Natural killer cell (primary cell): Measurements from ENCODE around the gene FBLN1. TPM values are rescaled to one million over a fixed set of nuclear protein-coding genes. Genes with fewer than 3 reads are reported as not detected.

Experiments used
- ATAC-seq, 3 donors: fragments of 150-1000 bp in 2 of 3; fragments of 200-7000 bp in 1 of 3; cut with Tn5 transposase; 1 replicate in 1 of 3; 2 replicates in 2 of 3; pipeline ENCODE4 v1.10.0; 2021; ENCODE audit warnings: mild to moderate bottlenecking in 2 of 3, moderate library complexity in 2 of 3
- DNase-seq, 2 donors: peaks; one replicate each; pipeline versions ENCODE4 v3.0.0 to v3.0.0-alpha.2; 2013 to 2021; ENCODE audit warnings: mixed read lengths in 1 of 2
- H3K27ac ChIP-seq: one replicate; pipeline ENCODE4 v1.5.1; 2013; ENCODE audit warnings: mild to moderate bottlenecking, low read length
- H3K27me3 ChIP-seq: one replicate; pipeline ENCODE4 v1.6.1; 2013; ENCODE audit warnings: low read length; ENCODE audit not compliant: control insufficient read depth, insufficient read depth
- H3K36me3 ChIP-seq: one replicate; pipeline ENCODE4 v1.6.1; 2013; ENCODE audit warnings: low read length; ENCODE audit not compliant: control insufficient read depth, insufficient read depth
- H3K4me1 ChIP-seq: one replicate; pipeline ENCODE4 v1.6.1; 2013; ENCODE audit warnings: low read length; ENCODE audit not compliant: control insufficient read depth, insufficient read depth
- H3K4me3 ChIP-seq: one replicate; pipeline ENCODE4 v1.5.1; 2013; ENCODE audit warnings: low read length
- H3K9me3 ChIP-seq: one replicate; pipeline ENCODE4 v1.6.1; 2013; ENCODE audit warnings: low read length; ENCODE audit not compliant: control insufficient read depth, insufficient read depth
- H3K27ac Mint-ChIP-seq, 2 donors: one replicate each; pipeline ENCODE4 v1.8.0; 2022; ENCODE audit warnings: mild to moderate bottlenecking in 2 of 2, mixed read lengths in 2 of 2, moderate library complexity in 1 of 2
- H3K27me3 Mint-ChIP-seq, 2 donors: one replicate each; pipeline ENCODE4 v1.8.0; 2022; ENCODE audit warnings: low read depth in 2 of 2, mixed read lengths in 2 of 2
- H3K36me3 Mint-ChIP-seq: one replicate; pipeline ENCODE4 v1.8.0; 2022; ENCODE audit warnings: mixed read lengths
- H3K4me1 Mint-ChIP-seq, 2 donors: one replicate each; pipeline ENCODE4 v1.8.0; 2022; ENCODE audit warnings: mixed read lengths in 2 of 2
- H3K4me3 Mint-ChIP-seq: one replicate; pipeline ENCODE4 v1.8.0; 2022; ENCODE audit warnings: mild to moderate bottlenecking, moderate library complexity, mixed read lengths
- H3K9me3 Mint-ChIP-seq, 2 donors: one replicate each; pipeline ENCODE4 v1.8.0; 2022; ENCODE audit warnings: mixed read lengths in 2 of 2
- CTCF ChIP-seq: fragments of 200-600 bp; IDR thresholded peaks from one replicate; pipeline ENCODE4 v1.8.0; 2022; ENCODE audit warnings: antibody characterized with exemption
- WGBS: methylation state at CpG from one replicate; pipeline ENCODE4 v1.1.7; 2013; ENCODE audit warnings: missing lambda C conversion rate; ENCODE audit not compliant: insufficient coverage; 5-methylcytosine and 5-hydroxymethylcytosine counted together
- intact Hi-C: fragments of 100-400 bp; cut with micrococcal nuclease; formaldehyde crosslinking; loops from one replicate; pipeline ENCODE4 v1.14.2; 2022
- total RNA-seq, 4 donors: library from RNA; stranded (reverse); fragments of 120-200 nt in 1 of 4; gene quantifications; one replicate each; pipeline versions ENCODE4 v1.2.3 to v1.2.4, GENCODE V29; 2013 to 2022

Gene FBLN1
- total RNA-seq, 3 donors from 2014 or later (not counting 1 experiment from before 2014, with no cell fraction given) = 0.58 TPM; not detected in 2

GRCh38 chr22:45527456-45527855 is 24.8 kb downstream of the FBLN1 start:
- no peak overlapping the region for H3K4me3 Mint-ChIP-seq
- Histone ChIP-seq H3K4me1 (no peaks in the 10 kb centered on the region), H3K27me3 (no peaks in the 10 kb centered on the region), H3K36me3 (no peaks in the 10 kb centered on the region), H3K4me3 (no peak overlapping the region), H3K27ac (no peak overlapping the region), H3K9me3 (no peaks in the 10 kb centered on the region)
- TF ChIP-seq CTCF = no peak
- WGBS = 89% methylated on average over 6 of the region's 6 CpGs
- no peaks in the 10 kb centered on the region for H3K27me3 Mint-ChIP-seq
- H3K4me1 Mint-ChIP-seq = no peaks in the 10 kb centered on the region
- ATAC-seq (no peak), DNase-seq (no peak)
- intact Hi-C loops = loop anchor here (5.0 kb wide), 1 partner anchor 50 kb away; no protein-coding TSS in a partner anchor
- H3K36me3 Mint-ChIP-seq = no peaks in the 10 kb centered on the region
- no peaks in the 10 kb centered on the region for H3K9me3 Mint-ChIP-seq
- no peak overlapping the region for H3K27ac Mint-ChIP-seq

GRCh38 chr22:45528046-45528445 is 25.4 kb downstream of the FBLN1 start:
- DNase-seq = no peak
- H3K27me3 Mint-ChIP-seq = no peaks in the 10 kb centered on the region
- H3K9me3 Mint-ChIP-seq = no peaks in the 10 kb centered on the region
- TF ChIP-seq CTCF = no peak
- no peak for ATAC-seq
- Histone ChIP-seq H3K27ac (no peak overlapping the region), H3K4me1 (no peaks in the 10 kb centered on the region), H3K36me3 (no peaks in the 10 kb centered on the region), H3K27me3 (no peaks in the 10 kb centered on the region), H3K9me3 (no peaks in the 10 kb centered on the region), H3K4me3 (no peak overlapping the region)
- intact Hi-C loops = loop anchor here (5.0 kb wide), 1 partner anchor 51 kb away; no protein-coding TSS in a partner anchor
- H3K27ac Mint-ChIP-seq = no peak overlapping the region
- 96% methylated on average over 9 of the region's 9 CpGs for WGBS
- H3K36me3 Mint-ChIP-seq = no peaks in the 10 kb centered on the region
- H3K4me1 Mint-ChIP-seq = no peaks in the 10 kb centered on the region
- H3K4me3 Mint-ChIP-seq = no peak overlapping the region

- H3K9me3 ChIP-seq = no peaks in the 10 kb centered on the region
- H3K27me3 Mint-ChIP-seq = no peaks in the 10 kb centered on the region
- 86% methylated on average over 11 of the region's 11 CpGs for WGBS
- no peaks in the 10 kb centered on the region for H3K4me1 ChIP-seq
- H3K27me3 ChIP-seq = no peaks in the 10 kb centered on the region
- intact Hi-C loops = loop anchor here (5.0 kb wide), 1 partner anchor 52 kb away; no protein-coding TSS in a partner anchor
- H3K27ac Mint-ChIP-seq = no peak overlapping the region
- H3K4me3 ChIP-seq = no peak overlapping the region
- H3K9me3 Mint-ChIP-seq = no peaks in the 10 kb centered on the region
- DNase-seq (no peak), ATAC-seq (no peak)
- no peaks in the 10 kb centered on the region for H3K36me3 Mint-ChIP-seq
- no peaks in the 10 kb centered on the region for H3K36me3 ChIP-seq
- H3K27ac ChIP-seq = no peak overlapping the region
- no peak for TF ChIP-seq CTCF
- no peak overlapping the region for H3K4me3 Mint-ChIP-seq
- no peaks in the 10 kb centered on the region for H3K4me1 Mint-ChIP-seq
Measured at GRCh38 chr22:45529105-45529504, 26.4 kb downstream of the FBLN1 start.

- Histone ChIP-seq H3K4me1 (no peaks in the 10 kb centered on the region), H3K36me3 (no peaks in the 10 kb centered on the region), H3K27me3 (no peaks in the 10 kb centered on the region), H3K4me3 (no peak overlapping the region), H3K9me3 (no peaks in the 10 kb centered on the region), H3K27ac (no peak overlapping the region)
- Mint-ChIP-seq H3K4me3 (no peak overlapping the region), H3K36me3 (no peaks in the 10 kb centered on the region), H3K9me3 (no peaks in the 10 kb centered on the region), H3K27me3 (no peaks in the 10 kb centered on the region), H3K4me1 (no peaks in the 10 kb centered on the region), H3K27ac (no peak overlapping the region)
- no peak for ATAC-seq
- TF ChIP-seq CTCF = no peak
- 90% methylated on average over 11 of the region's 11 CpGs for WGBS
- intact Hi-C loops = loop anchor here (5.0 kb wide), 1 partner anchor 53 kb away; no protein-coding TSS in a partner anchor
- no peak for DNase-seq
Measured at GRCh38 chr22:45529971-45530575, 27.4 kb downstream of the FBLN1 start.
